CD14-positive monocyte (primary cell): Measurements from ENCODE around the gene TOPBP1. TPM values are rescaled to one million over a fixed set of nuclear protein-coding genes. Genes with fewer than 3 reads are reported as not detected.
A peak's percentile ranks its signal among the peaks of the same experiment; 100 is the strongest.

Source experiments
- DNase-seq, 3 donors: peaks; one replicate each; pipeline ENCODE4 v3.0.0-alpha.2; 2011 to 2022
- H2AFZ ChIP-seq: 2 replicates; pipeline ENCODE4 v1.6.0; 2012; ENCODE audit warnings: mild to moderate bottlenecking, low read depth, low read length, inconsistent platforms; ENCODE audit not compliant: insufficient read depth, poor library complexity, severe bottlenecking
- H3K27ac ChIP-seq, 2 donors: 1 replicate in 1 of 2; 2 replicates in 1 of 2; pipeline ENCODE4 v1.5.1; 2012 to 2013; ENCODE audit warnings: low read length in 2 of 2, control low read depth in 1 of 2, inconsistent platforms in 1 of 2, low read depth in 1 of 2, mild to moderate bottlenecking in 1 of 2
- H3K27me3 ChIP-seq, 2 donors: one replicate each; pipeline versions ENCODE4 v1.6.0 to v1.6.1; 2011 to 2013; ENCODE audit warnings: low read length in 2 of 2; ENCODE audit not compliant: control insufficient read depth in 2 of 2, insufficient read depth in 2 of 2
- H3K36me3 ChIP-seq, 2 donors: replicated peaks in 1 of 2; 1 replicate in 1 of 2; 2 replicates in 1 of 2; pipeline versions ENCODE4 v1.5.1 to v1.6.1; 2012 to 2013; ENCODE audit warnings: low read length in 2 of 2, control low read depth in 1 of 2, inconsistent platforms in 1 of 2, mild to moderate bottlenecking in 1 of 2; ENCODE audit not compliant: insufficient read depth in 2 of 2, control insufficient read depth in 1 of 2
- H3K4me1 ChIP-seq, 2 donors: 1 replicate in 1 of 2; 2 replicates in 1 of 2; pipeline versions ENCODE4 v1.5.1 to v1.6.1; 2012 to 2013; ENCODE audit warnings: low read length in 2 of 2, control low read depth in 1 of 2, inconsistent platforms in 1 of 2, mild to moderate bottlenecking in 1 of 2, moderate library complexity in 1 of 2; ENCODE audit not compliant: insufficient read depth in 2 of 2, control insufficient read depth in 1 of 2
- H3K4me2 ChIP-seq: replicated peaks from 2 replicates; pipeline ENCODE3; 2012; ENCODE audit warnings: low read length, moderate library complexity, mild to moderate bottlenecking; ENCODE audit not compliant: poor library complexity, severe bottlenecking; ENCODE audit errors: extremely low read depth
- H3K4me3 ChIP-seq, 3 experiments: fragments of 200-600 bp in 1 of 3; sonication (generic) in 1 of 3; replicated peaks in 1 of 3; 1 replicate in 2 of 3; 2 replicates in 1 of 3; pipeline ENCODE4 v1.5.1; 2011 to 2013; ENCODE audit warnings: low read length in 3 of 3, mild to moderate bottlenecking in 3 of 3, control low read depth in 2 of 3, low read depth in 2 of 3, inconsistent platforms in 1 of 3, moderate library complexity in 1 of 3
- H3K79me2 ChIP-seq: 2 replicates; pipeline ENCODE4 v1.6.0; 2012; ENCODE audit warnings: mild to moderate bottlenecking, control low read depth, inconsistent platforms, low read length, moderate library complexity; ENCODE audit not compliant: insufficient read depth
- H3K9ac ChIP-seq: 2 replicates; pipeline ENCODE4 v1.6.0; 2017; ENCODE audit warnings: low read length, mild to moderate bottlenecking; ENCODE audit not compliant: insufficient read depth, poor library complexity, severe bottlenecking
- H3K9me3 ChIP-seq, 2 donors: replicated peaks in 1 of 2; 1 replicate in 1 of 2; 2 replicates in 1 of 2; pipeline versions ENCODE4 v1.5.1 to v1.6.1; 2012 to 2013; ENCODE audit warnings: low read length in 2 of 2, control low read depth in 1 of 2; ENCODE audit not compliant: control insufficient read depth in 1 of 2, insufficient read depth in 1 of 2
- H4K20me1 ChIP-seq: 2 replicates; pipeline ENCODE4 v1.6.0; 2012; ENCODE audit warnings: mild to moderate bottlenecking, low read length, control low read depth, moderate library complexity; ENCODE audit not compliant: insufficient read depth
- H3K27ac Mint-ChIP-seq, 7 donors: one replicate each; pipeline ENCODE4 v1.8.0; 2020; ENCODE audit warnings: mild to moderate bottlenecking in 7 of 7, mixed read lengths in 7 of 7, moderate library complexity in 6 of 7, inconsistent platforms in 2 of 7
- H3K27me3 Mint-ChIP-seq, 3 donors: one replicate each; pipeline ENCODE4 v1.8.0; 2021 to 2022; ENCODE audit warnings: low read depth in 3 of 3, mild to moderate bottlenecking in 3 of 3, mixed read lengths in 3 of 3, moderate library complexity in 3 of 3, inconsistent platforms in 1 of 3
- H3K36me3 Mint-ChIP-seq, 2 donors: one replicate each; pipeline ENCODE4 v1.8.0; 2020; ENCODE audit warnings: mixed read lengths in 2 of 2, inconsistent platforms in 1 of 2, mild to moderate bottlenecking in 1 of 2
- H3K4me1 Mint-ChIP-seq: one replicate; pipeline ENCODE4 v1.8.0; 2020; ENCODE audit warnings: mild to moderate bottlenecking, mixed read lengths
- H3K4me3 Mint-ChIP-seq, 2 donors: one replicate each; pipeline ENCODE4 v1.8.0; 2020; ENCODE audit warnings: mild to moderate bottlenecking in 2 of 2, mixed read lengths in 2 of 2, moderate library complexity in 1 of 2
- H3K9me3 Mint-ChIP-seq, 7 donors: one replicate each; pipeline ENCODE4 v1.8.0; 2020 to 2022; ENCODE audit warnings: mixed read lengths in 7 of 7, mild to moderate bottlenecking in 6 of 7, moderate library complexity in 6 of 7, inconsistent platforms in 2 of 7
- WGBS: methylation state at CpG from one replicate; pipeline ENCODE4 v1.1.5; 2013; ENCODE audit warnings: missing lambda C conversion rate; ENCODE audit not compliant: insufficient coverage; 5-methylcytosine and 5-hydroxymethylcytosine counted together
- intact Hi-C, 2 donors: fragments of 100-400 bp; cut with micrococcal nuclease; formaldehyde crosslinking; loops; one replicate each; pipeline versions ENCODE4 v1.15.0 to v1.15.1; 2023
- polyA minus RNA-seq: library from RNA; depleted of rRNA, polyadenylated mRNA; stranded (reverse); fragments of >200 nt; gene quantifications from 2 replicates; pipeline ENCODE4 v1.2.3, GENCODE V29; 2012
- polyA plus RNA-seq, 3 donors: library from polyadenylated mRNA; depleted of rRNA in 1 of 3; unstranded in 2 of 3; stranded (reverse) in 1 of 3; fragments of 300-500 nt in 2 of 3; fragments of >200 nt in 1 of 3; fragmentation: Illumina TruSeq in 2 of 3; gene quantifications; 1 replicate in 2 of 3; 2 replicates in 1 of 3; pipeline ENCODE4 v1.2.3, GENCODE V29; 2012 to 2021
- total RNA-seq, 12 experiments: library from RNA in 1 of 12; stranded (reverse) in 1 of 12; fragments of 120-200 nt in 1 of 12; gene quantifications; one replicate each; pipeline ENCODE4 v1.2.4 and lab custom pipeline; 2013 to 2026; ENCODE audit warnings: mixed read lengths in 6 of 12, inconsistent platforms in 1 of 12
- TF ChIP-seq, protein P1 (sequence below): fragments of 200-600 bp; IDR thresholded peaks from one replicate; pipeline ENCODE4 v1.8.0; 2022; ENCODE audit warnings: antibody characterized with exemption, mild to moderate bottlenecking

The TOPBP1 gene
- total RNA-seq (2013): 45.7 TPM
- polyA plus RNA-seq: 10 to 100 TPM in 1 of 3 donors, 1 to 10 TPM in 2; 4.9 to 24.3 (median 7.0) TPM
- 14.0 and 15.7 TPM in 2 replicates for polyA minus RNA-seq
- 18.6 to 107 (median 54.7) reads per million in 11 experiments for total RNA-seq (lab: John Stamatoyannopoulos, UW)

DNA sequence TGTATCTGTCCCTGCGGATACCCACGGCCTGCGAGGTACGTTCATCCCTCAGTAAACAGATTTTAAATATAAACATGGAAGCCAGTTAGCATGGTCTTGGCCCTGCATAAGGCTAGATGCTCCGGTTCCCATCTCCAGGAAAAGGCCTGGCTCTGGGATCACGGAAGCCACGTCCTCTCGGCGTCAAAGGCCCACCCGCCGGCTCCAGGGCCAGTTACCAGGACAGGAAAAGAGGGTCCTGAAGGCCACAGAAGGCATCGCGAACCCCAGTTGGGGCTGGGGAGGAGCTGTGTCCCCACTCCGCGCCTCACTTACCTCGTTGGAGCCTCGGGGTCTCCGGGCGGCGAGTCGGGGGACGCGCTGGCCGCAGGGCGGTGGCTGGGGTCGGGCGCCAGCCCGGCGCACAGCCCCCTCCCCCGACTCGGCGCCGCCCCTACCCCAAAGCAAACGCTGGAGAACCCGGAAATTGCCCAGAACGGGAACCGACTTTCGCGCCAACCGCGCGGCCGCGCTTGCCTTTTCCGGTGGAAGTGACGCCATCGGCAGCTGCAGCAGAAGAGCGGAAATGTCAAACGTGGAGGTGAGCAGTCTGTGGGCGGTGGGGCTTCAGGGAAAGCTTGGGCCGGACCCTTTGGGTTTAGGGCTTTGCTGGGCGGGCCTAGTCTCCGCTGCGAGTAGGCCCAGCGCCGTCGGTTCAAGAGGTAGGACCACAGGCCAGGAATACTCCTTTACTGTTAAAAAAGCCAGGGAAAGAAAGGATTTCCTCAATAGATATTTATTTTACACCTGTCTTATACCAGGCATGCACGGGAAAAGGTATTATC is at the start of gene TOPBP1:
TOPBP1 (minus strand) TSS at position 488 of the 824 bp plus-strand sequence. CDS start 814 bp downstream, outside the sequence.
- H3K36me3 Mint-ChIP-seq: peaks cover 25 to 27% of the 10 kb centered on the region in 2 donors
- H3K36me3 ChIP-seq: peaks cover 13 to 26% of the 10 kb centered on the region in 2 donors
- H4K20me1 ChIP-seq: no peaks in the 10 kb centered on the region
- peak; percentile 60 to 76 (median 74) for DNase-seq
- peak within 1 kb of the TSS; percentile 94 for H3K9ac ChIP-seq
- intact Hi-C loops: loop anchor here (5.0 to 10.0 kb wide), 3 partner anchors 84 to 937 kb away; partner anchors contain the start of genes NPHP3 (in 2 of the 2) and SRPRB (in 1 of the 2)
- no peaks in the 10 kb centered on the region for H3K9me3 Mint-ChIP-seq
- peaks cover 15 to 20% of the 10 kb centered on the region in 2 donors for H3K4me1 ChIP-seq
- peak within 1 kb of the TSS; percentile 99 for H2AFZ ChIP-seq
- peak within 1 kb of the TSS; percentile 92 for H3K4me2 ChIP-seq
- peaks cover 54% of the 10 kb centered on the region for H3K79me2 ChIP-seq
- no peaks in the 10 kb centered on the region for H3K27me3 ChIP-seq
- peak within 1 kb of the TSS; percentile 37 to 96 for H3K27ac ChIP-seq
- H3K27ac Mint-ChIP-seq: peak within 1 kb of the TSS; percentile 91 to 98 (median 94)
- TF ChIP-seq, protein P1, sequence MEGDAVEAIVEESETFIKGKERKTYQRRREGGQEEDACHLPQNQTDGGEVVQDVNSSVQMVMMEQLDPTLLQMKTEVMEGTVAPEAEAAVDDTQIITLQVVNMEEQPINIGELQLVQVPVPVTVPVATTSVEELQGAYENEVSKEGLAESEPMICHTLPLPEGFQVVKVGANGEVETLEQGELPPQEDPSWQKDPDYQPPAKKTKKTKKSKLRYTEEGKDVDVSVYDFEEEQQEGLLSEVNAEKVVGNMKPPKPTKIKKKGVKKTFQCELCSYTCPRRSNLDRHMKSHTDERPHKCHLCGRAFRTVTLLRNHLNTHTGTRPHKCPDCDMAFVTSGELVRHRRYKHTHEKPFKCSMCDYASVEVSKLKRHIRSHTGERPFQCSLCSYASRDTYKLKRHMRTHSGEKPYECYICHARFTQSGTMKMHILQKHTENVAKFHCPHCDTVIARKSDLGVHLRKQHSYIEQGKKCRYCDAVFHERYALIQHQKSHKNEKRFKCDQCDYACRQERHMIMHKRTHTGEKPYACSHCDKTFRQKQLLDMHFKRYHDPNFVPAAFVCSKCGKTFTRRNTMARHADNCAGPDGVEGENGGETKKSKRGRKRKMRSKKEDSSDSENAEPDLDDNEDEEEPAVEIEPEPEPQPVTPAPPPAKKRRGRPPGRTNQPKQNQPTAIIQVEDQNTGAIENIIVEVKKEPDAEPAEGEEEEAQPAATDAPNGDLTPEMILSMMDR: no peak
- H3K9me3 ChIP-seq: no peaks in the 10 kb centered on the region
- H3K27me3 Mint-ChIP-seq: no peaks in the 10 kb centered on the region
- H3K4me3 ChIP-seq: peak within 1 kb of the TSS; percentile 69 to 98 (median 96)
- under 1% methylated on average over 51 of the region's 58 CpGs for WGBS
- H3K4me1 Mint-ChIP-seq: peaks cover 40% of the 10 kb centered on the region
- H3K4me3 Mint-ChIP-seq: peak within 1 kb of the TSS; percentile 96 to 99

DNA sequence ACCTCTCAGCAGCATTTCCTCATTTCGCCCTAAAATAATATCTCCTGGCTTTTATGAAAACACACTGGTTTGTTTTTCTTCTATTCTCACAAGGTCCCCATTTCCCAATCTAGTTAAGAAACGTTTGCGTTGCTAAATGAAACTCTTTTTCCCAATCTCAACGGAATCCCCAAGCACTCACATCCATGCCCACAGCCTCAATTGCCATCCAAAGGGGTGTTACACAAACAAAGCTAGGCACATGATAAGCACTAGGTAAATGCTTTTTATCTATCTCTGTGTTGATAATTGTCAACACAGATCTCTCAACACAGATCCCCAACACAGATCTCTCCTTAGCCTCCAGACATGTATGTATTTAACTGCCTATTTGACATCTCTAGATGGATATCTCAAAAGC is 49.3 kb upstream of the TOPBP1 start:
- intact Hi-C loops: no loop called here
- Histone ChIP-seq H3K4me3 (no peak overlapping the region), H3K27me3 (no peaks in the 10 kb centered on the region), H3K36me3 (no peaks in the 10 kb centered on the region), H3K9me3 (no peaks in the 10 kb centered on the region), H2AFZ (no peak overlapping the region), H3K4me2 (no peak overlapping the region), H3K27ac (no peak overlapping the region), H4K20me1 (no peaks in the 10 kb centered on the region), H3K9ac (no peak overlapping the region), H3K4me1 (no peaks in the 10 kb centered on the region), H3K79me2 (no peaks in the 10 kb centered on the region)
- TF ChIP-seq, protein P1: no peak
- H3K9me3 Mint-ChIP-seq: peaks cover 0 to 1% (median 0%) of the 10 kb centered on the region in 7 donors
- no peaks in the 10 kb centered on the region for H3K36me3 Mint-ChIP-seq
- no peak overlapping the region for H3K27ac Mint-ChIP-seq
- DNase-seq: no peak
- H3K27me3 Mint-ChIP-seq: peaks cover 1 to 12% (median 5%) of the 10 kb centered on the region in 3 donors
- H3K4me1 Mint-ChIP-seq: no peaks in the 10 kb centered on the region
- 54% methylated on average over 4 of the region's 4 CpGs for WGBS
- H3K4me3 Mint-ChIP-seq: no peak overlapping the region
